ENCODE measurements around the gene POLD2. TPM values are rescaled to one million over a fixed set of nuclear protein-coding genes. Genes with fewer than 3 reads are reported as not detected.
A peak's percentile ranks its signal among the peaks of the same experiment; 100 is the strongest.

The POLD2 gene
- total RNA-seq, 6 experiments from 2014 or later: 36.4 to 73.4 (median 57.3) TPM

GRCh38 chr7:44150466-44150832 is 27.1 kb upstream of the POLD2 start:
- Histone ChIP-seq H3K27ac (no peak overlapping the region), H3K4me1 (peaks cover 0 to 4% (median 2%) of the 10 kb centered on the region in 4 donors), H3K36me3 (no peaks in the 10 kb centered on the region), H3K27me3 (no peaks in the 10 kb centered on the region), H3K4me3 (no peak overlapping the region), H3K9me3 (no peaks in the 10 kb centered on the region)
- 75% methylated on average over 3 of the region's 5 CpGs for WGBS (ENCODE audit: insufficient coverage, low coverage, low lambda C conversion rate, missing lambda C conversion rate)
- DNase-seq: peak in 1 of 3 donors; percentile 17
- ATAC-seq: no peak
- intact Hi-C loops (cut with DNase I): no loop called here
- TF ChIP-seq POLR2A (IDR thresholded peaks at IDR 0.05): no peak
- no peak for TF ChIP-seq CTCF (IDR thresholded peaks at IDR 0.05)

GRCh38 chr7:44149571-44150465 is 26.5 kb upstream of the POLD2 start:
- H3K27me3 ChIP-seq: no peaks in the 10 kb centered on the region
- H3K4me3 ChIP-seq: no peak overlapping the region
- no peak for ATAC-seq
- DNase-seq: peak in 1 of 3 donors; percentile 31
- no peaks in the 10 kb centered on the region for H3K9me3 ChIP-seq
- H3K36me3 ChIP-seq: no peaks in the 10 kb centered on the region
- WGBS (ENCODE audit: insufficient coverage, low coverage, low lambda C conversion rate, missing lambda C conversion rate): 84% methylated on average over 9 of the region's 18 CpGs
- H3K4me1 ChIP-seq: no peaks in the 10 kb centered on the region
- intact Hi-C loops (cut with DNase I): no loop called here
- TF ChIP-seq POLR2A (IDR thresholded peaks at IDR 0.05) (no peak), CTCF (IDR thresholded peaks at IDR 0.05) (no peak)
- no peak overlapping the region for H3K27ac ChIP-seq

GRCh38 chr7:44148961-44149536 is 25.7 kb upstream of the POLD2 start:
- Histone ChIP-seq H3K27ac (no peak overlapping the region), H3K27me3 (no peaks in the 10 kb centered on the region), H3K4me1 (no peaks in the 10 kb centered on the region), H3K36me3 (no peaks in the 10 kb centered on the region), H3K4me3 (no peak overlapping the region), H3K9me3 (no peaks in the 10 kb centered on the region)
- TF ChIP-seq POLR2A (IDR thresholded peaks at IDR 0.05) (no peak), CTCF (IDR thresholded peaks at IDR 0.05) (no peak)
- 56% methylated on average over 5 of the region's 9 CpGs for WGBS (ENCODE audit: insufficient coverage, low coverage, low lambda C conversion rate, missing lambda C conversion rate)
- ATAC-seq (no peak), DNase-seq (peak in 1 of 3 donors; percentile 28)
- intact Hi-C loops (cut with DNase I): no loop called here

DNA sequence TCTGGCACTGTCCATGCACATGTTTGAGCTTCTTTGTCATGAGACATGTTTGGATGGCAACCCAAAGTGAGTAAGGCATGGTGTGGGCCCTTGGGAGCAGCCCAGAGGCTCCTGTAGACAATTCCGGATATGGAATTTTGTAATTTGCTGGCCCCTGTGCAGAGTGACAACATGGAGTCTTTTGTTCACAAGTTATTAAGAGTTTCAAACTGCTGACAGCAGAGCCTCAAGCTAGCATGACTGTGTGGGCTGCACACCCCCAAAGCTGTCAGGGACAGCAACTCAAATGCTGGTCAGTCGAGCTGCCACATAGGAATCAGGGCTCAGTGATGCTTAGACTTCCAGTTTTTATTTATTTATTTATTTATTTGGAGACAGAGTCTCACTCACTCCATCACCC is 24.8 kb upstream of the POLD2 start:
- no peaks in the 10 kb centered on the region for H3K36me3 ChIP-seq
- H3K27ac ChIP-seq: no peak overlapping the region
- DNase-seq (peak in 1 of 3 donors; percentile 17), ATAC-seq (no peak)
- H3K4me1 ChIP-seq: no peaks in the 10 kb centered on the region
- H3K9me3 ChIP-seq: no peaks in the 10 kb centered on the region
- TF ChIP-seq CTCF (IDR thresholded peaks at IDR 0.05) (no peak), POLR2A (IDR thresholded peaks at IDR 0.05) (no peak)
- no peak overlapping the region for H3K4me3 ChIP-seq
- 100% methylated on average over 1 of the region's 2 CpGs for WGBS (ENCODE audit: insufficient coverage, low coverage, low lambda C conversion rate, missing lambda C conversion rate)
- intact Hi-C loops (cut with DNase I): no loop called here
- no peaks in the 10 kb centered on the region for H3K27me3 ChIP-seq
